Natural killer cell (primary cell): ENCODE measurements around the gene ARL8A. TPM values are rescaled to one million over a fixed set of nuclear protein-coding genes. Genes with fewer than 3 reads are reported as not detected.

Experiments used
- ATAC-seq, 3 donors: fragments of 150-1000 bp in 2 of 3; fragments of 200-7000 bp in 1 of 3; cut with Tn5 transposase; 1 replicate in 1 of 3; 2 replicates in 2 of 3; pipeline ENCODE4 v1.10.0; 2021; ENCODE audit warnings: mild to moderate bottlenecking in 2 of 3, moderate library complexity in 2 of 3
- DNase-seq, 2 donors: peaks; one replicate each; pipeline versions ENCODE4 v3.0.0 to v3.0.0-alpha.2; 2013 to 2021; ENCODE audit warnings: mixed read lengths in 1 of 2
- H3K27ac ChIP-seq: one replicate; pipeline ENCODE4 v1.5.1; 2013; ENCODE audit warnings: mild to moderate bottlenecking, low read length
- H3K27me3 ChIP-seq: one replicate; pipeline ENCODE4 v1.6.1; 2013; ENCODE audit warnings: low read length; ENCODE audit not compliant: control insufficient read depth, insufficient read depth
- H3K36me3 ChIP-seq: one replicate; pipeline ENCODE4 v1.6.1; 2013; ENCODE audit warnings: low read length; ENCODE audit not compliant: control insufficient read depth, insufficient read depth
- H3K4me1 ChIP-seq: one replicate; pipeline ENCODE4 v1.6.1; 2013; ENCODE audit warnings: low read length; ENCODE audit not compliant: control insufficient read depth, insufficient read depth
- H3K4me3 ChIP-seq: one replicate; pipeline ENCODE4 v1.5.1; 2013; ENCODE audit warnings: low read length
- H3K9me3 ChIP-seq: one replicate; pipeline ENCODE4 v1.6.1; 2013; ENCODE audit warnings: low read length; ENCODE audit not compliant: control insufficient read depth, insufficient read depth
- H3K27ac Mint-ChIP-seq, 2 donors: one replicate each; pipeline ENCODE4 v1.8.0; 2022; ENCODE audit warnings: mild to moderate bottlenecking in 2 of 2, mixed read lengths in 2 of 2, moderate library complexity in 1 of 2
- H3K27me3 Mint-ChIP-seq, 2 donors: one replicate each; pipeline ENCODE4 v1.8.0; 2022; ENCODE audit warnings: low read depth in 2 of 2, mixed read lengths in 2 of 2
- H3K36me3 Mint-ChIP-seq: one replicate; pipeline ENCODE4 v1.8.0; 2022; ENCODE audit warnings: mixed read lengths
- H3K4me1 Mint-ChIP-seq, 2 donors: one replicate each; pipeline ENCODE4 v1.8.0; 2022; ENCODE audit warnings: mixed read lengths in 2 of 2
- H3K4me3 Mint-ChIP-seq: one replicate; pipeline ENCODE4 v1.8.0; 2022; ENCODE audit warnings: mild to moderate bottlenecking, moderate library complexity, mixed read lengths
- H3K9me3 Mint-ChIP-seq, 2 donors: one replicate each; pipeline ENCODE4 v1.8.0; 2022; ENCODE audit warnings: mixed read lengths in 2 of 2
- WGBS: methylation state at CpG from one replicate; pipeline ENCODE4 v1.1.7; 2013; ENCODE audit warnings: missing lambda C conversion rate; ENCODE audit not compliant: insufficient coverage; 5-methylcytosine and 5-hydroxymethylcytosine counted together
- intact Hi-C: fragments of 100-400 bp; cut with micrococcal nuclease; formaldehyde crosslinking; loops from one replicate; pipeline ENCODE4 v1.14.2; 2022
- total RNA-seq, 4 donors: library from RNA; stranded (reverse); fragments of 120-200 nt in 1 of 4; gene quantifications; one replicate each; pipeline versions ENCODE4 v1.2.3 to v1.2.4, GENCODE V29; 2013 to 2022
- TF ChIP-seq, protein P1 (sequence below): fragments of 200-600 bp; IDR thresholded peaks from one replicate; pipeline ENCODE4 v1.8.0; 2022; ENCODE audit warnings: antibody characterized with exemption

The ARL8A gene
- total RNA-seq, 3 donors from 2014 or later (not counting 1 experiment from before 2014, with no cell fraction given) = 109 to 120 (median 109) TPM

DNA sequence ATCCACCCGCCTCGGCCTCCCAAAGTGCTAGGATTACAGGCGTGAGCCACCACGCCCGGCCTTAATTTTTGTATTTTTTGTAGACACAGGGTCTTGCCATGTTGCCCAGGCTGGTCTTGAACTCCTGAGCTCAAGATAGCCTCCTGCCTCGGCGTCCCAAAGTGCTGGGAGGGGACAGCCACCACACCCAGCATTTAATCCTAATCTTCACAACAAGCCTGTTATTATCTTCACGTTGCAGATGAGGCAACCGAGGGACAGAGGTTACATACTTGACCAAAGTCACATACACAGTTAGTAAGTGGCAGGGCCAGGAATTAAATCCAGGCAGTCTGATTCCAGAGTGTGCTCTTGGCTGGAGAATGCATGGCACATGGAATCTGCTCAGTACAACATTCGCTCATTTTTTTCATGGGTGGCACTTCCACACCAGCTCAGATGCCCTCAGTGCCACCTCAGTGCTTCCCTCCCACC lies 26.6 kb downstream of the ARL8A start:
- no peak overlapping the region for H3K27ac Mint-ChIP-seq
- TF ChIP-seq, protein P1, sequence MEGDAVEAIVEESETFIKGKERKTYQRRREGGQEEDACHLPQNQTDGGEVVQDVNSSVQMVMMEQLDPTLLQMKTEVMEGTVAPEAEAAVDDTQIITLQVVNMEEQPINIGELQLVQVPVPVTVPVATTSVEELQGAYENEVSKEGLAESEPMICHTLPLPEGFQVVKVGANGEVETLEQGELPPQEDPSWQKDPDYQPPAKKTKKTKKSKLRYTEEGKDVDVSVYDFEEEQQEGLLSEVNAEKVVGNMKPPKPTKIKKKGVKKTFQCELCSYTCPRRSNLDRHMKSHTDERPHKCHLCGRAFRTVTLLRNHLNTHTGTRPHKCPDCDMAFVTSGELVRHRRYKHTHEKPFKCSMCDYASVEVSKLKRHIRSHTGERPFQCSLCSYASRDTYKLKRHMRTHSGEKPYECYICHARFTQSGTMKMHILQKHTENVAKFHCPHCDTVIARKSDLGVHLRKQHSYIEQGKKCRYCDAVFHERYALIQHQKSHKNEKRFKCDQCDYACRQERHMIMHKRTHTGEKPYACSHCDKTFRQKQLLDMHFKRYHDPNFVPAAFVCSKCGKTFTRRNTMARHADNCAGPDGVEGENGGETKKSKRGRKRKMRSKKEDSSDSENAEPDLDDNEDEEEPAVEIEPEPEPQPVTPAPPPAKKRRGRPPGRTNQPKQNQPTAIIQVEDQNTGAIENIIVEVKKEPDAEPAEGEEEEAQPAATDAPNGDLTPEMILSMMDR = no peak

DNA sequence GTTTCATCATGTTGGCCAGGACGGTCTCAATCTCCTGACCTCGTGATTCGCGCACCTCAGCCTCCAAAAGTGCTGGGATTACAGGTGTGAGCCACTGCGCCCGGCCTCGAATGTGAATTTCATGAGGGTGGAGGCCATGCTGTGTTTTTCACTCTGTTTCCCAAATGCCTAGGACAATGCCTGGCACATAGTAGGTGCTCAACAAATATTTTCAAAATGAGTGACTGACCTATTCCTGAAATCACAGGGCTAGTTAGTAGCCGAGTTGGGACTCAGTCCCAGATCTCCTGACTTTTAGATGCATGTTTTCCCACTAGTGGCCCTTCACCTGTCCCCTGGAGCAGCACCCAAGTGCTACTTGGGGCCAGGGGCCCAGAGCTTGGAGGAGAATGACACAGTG lies 28.2 kb downstream of the ARL8A start:
- H3K9me3 ChIP-seq = no peaks in the 10 kb centered on the region
- H3K27me3 ChIP-seq = no peaks in the 10 kb centered on the region
- no peaks in the 10 kb centered on the region for H3K4me1 Mint-ChIP-seq
- H3K4me1 ChIP-seq = no peaks in the 10 kb centered on the region
- no peak overlapping the region for H3K27ac Mint-ChIP-seq
- H3K27me3 Mint-ChIP-seq = peaks cover 3 to 7% of the 10 kb centered on the region in 2 donors
- no peak overlapping the region for H3K27ac ChIP-seq
- no peak overlapping the region for H3K4me3 Mint-ChIP-seq
- no peaks in the 10 kb centered on the region for H3K9me3 Mint-ChIP-seq
- H3K36me3 Mint-ChIP-seq = no peaks in the 10 kb centered on the region
- ATAC-seq (no peak), DNase-seq (no peak)
- WGBS = 94% methylated on average over 8 of the region's 8 CpGs
- no peaks in the 10 kb centered on the region for H3K36me3 ChIP-seq
- intact Hi-C loops = no loop called here
- no peak overlapping the region for H3K4me3 ChIP-seq
- TF ChIP-seq, protein P1 = no peak

More for the DNA sequence above, 26.6 kb downstream of the ARL8A start:
- Mint-ChIP-seq H3K4me3 (no peak overlapping the region), H3K36me3 (no peaks in the 10 kb centered on the region), H3K4me1 (no peaks in the 10 kb centered on the region), H3K9me3 (no peaks in the 10 kb centered on the region), H3K27me3 (peaks cover 10 to 14% of the 10 kb centered on the region in 2 donors)
- Histone ChIP-seq H3K27ac (no peak overlapping the region), H3K4me1 (no peaks in the 10 kb centered on the region), H3K9me3 (no peaks in the 10 kb centered on the region), H3K4me3 (no peak overlapping the region), H3K36me3 (no peaks in the 10 kb centered on the region), H3K27me3 (no peaks in the 10 kb centered on the region)
- no peak for ATAC-seq
- intact Hi-C loops = no loop called here
- DNase-seq = no peak
- 84% methylated on average over 10 of the region's 10 CpGs for WGBS

DNA sequence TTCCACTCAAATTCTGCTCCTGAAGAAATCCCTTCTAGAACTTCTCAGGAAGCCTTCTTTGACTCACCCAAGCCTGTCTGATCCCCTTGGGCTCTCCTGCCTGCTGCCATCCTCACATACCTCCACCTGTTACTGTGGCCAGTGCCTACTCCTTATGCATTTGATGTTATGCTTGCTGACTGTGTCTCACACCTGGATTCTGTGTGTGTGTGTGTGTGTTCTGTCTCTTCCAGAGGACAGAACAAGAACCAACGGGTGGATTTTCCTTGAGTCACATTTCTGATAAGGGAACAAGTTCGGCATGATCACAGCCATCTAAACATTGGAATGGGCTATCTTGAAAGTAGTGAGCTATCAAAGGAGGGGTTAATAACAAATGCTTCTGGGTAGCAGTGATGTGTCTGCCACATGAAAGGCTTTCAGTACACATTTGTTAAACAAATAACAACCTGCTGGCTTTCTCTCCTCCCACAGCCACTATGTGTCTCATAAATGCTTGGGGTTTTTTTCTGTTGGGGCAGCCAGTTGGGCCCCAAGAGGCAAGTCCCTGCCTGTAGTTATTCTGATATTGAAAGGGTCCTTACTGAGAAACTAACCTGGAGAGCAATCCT lies 30.7 kb downstream of the ARL8A start:
- Histone ChIP-seq H3K9me3 (no peaks in the 10 kb centered on the region), H3K36me3 (no peaks in the 10 kb centered on the region), H3K4me1 (no peaks in the 10 kb centered on the region), H3K4me3 (no peak overlapping the region), H3K27ac (no peak overlapping the region), H3K27me3 (no peaks in the 10 kb centered on the region)
- Mint-ChIP-seq H3K36me3 (no peaks in the 10 kb centered on the region), H3K9me3 (no peaks in the 10 kb centered on the region), H3K4me3 (no peak overlapping the region), H3K27me3 (peaks cover 0 to 4% of the 10 kb centered on the region in 2 donors), H3K4me1 (no peaks in the 10 kb centered on the region), H3K27ac (no peak overlapping the region)
- 83% methylated on average over 2 of the region's 2 CpGs for WGBS
- intact Hi-C loops = no loop called here
- no peak for ATAC-seq
- TF ChIP-seq, protein P1 = no peak
- DNase-seq = no peak
